ENCODE results near the gene TMEM61.
A peak's percentile ranks its signal among the peaks of the same experiment; 100 is the strongest.
"Not testable (repeated sequence)": the region's sequence is repeated elsewhere in the genome, so short reads cannot be mapped to it uniquely, and the experiment has no call there.

The TMEM61 gene

DNA sequence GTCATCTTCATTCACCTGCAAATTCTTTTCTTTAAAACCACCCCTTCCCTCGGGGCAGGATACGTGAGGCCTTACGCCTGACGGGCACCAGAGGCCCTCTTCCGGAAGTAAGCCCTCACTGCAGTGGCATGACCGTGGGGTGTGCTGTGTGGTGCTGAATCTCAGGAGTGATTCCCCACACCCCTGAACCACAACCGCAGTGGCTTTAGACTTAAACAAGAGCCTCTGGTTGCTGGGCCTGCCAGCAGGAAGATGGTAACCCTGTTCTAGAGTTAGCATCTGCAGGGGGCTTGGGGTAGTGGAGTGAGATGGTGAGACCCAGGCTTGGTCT lies 30.4 kb downstream of the TMEM61 start:
- no peaks in the 10 kb centered on the region for H3K9me3 Mint-ChIP-seq
- H3K27me3 Mint-ChIP-seq, result peaks cover 12% of the 10 kb centered on the region
- H3K4me1 Mint-ChIP-seq (ENCODE audit: low read depth), result no peaks in the 10 kb centered on the region
- no peak overlapping the region for H3K4me3 Mint-ChIP-seq
- H3K27ac Mint-ChIP-seq, result no peak overlapping the region
- H3K36me3 Mint-ChIP-seq (ENCODE audit: low read depth), result no peaks in the 10 kb centered on the region
- intact Hi-C loops (cut with micrococcal nuclease), result no loop called here

DNA sequence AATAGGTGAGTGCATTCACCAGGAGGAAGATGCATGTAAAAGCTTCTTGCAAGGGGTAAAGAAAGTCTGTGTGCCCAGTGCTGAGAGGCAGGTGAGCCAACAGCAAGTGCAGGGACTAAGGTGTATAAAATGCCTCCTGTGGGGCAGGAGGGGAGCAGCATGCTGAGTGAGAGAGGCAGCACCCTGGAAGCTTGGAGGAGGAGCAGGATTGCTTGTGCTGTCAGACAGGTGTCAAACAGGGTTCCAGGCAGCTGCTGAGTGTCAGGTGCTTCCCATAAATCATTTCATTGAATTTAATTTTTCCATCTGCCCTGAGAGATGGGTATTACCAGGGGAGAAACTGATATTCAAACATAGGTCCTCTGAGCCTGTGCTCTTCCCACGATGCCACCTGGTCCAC lies 32.2 kb downstream of the TMEM61 start:
- no peak overlapping the region for H3K27ac Mint-ChIP-seq
- no peak overlapping the region for H3K4me3 Mint-ChIP-seq
- H3K4me1 Mint-ChIP-seq (ENCODE audit: low read depth), result no peaks in the 10 kb centered on the region
- intact Hi-C loops (cut with micrococcal nuclease), result no loop called here
- H3K9me3 Mint-ChIP-seq, result no peaks in the 10 kb centered on the region
- peaks cover 16% of the 10 kb centered on the region for H3K27me3 Mint-ChIP-seq
- no peaks in the 10 kb centered on the region for H3K36me3 Mint-ChIP-seq (ENCODE audit: low read depth)

DNA sequence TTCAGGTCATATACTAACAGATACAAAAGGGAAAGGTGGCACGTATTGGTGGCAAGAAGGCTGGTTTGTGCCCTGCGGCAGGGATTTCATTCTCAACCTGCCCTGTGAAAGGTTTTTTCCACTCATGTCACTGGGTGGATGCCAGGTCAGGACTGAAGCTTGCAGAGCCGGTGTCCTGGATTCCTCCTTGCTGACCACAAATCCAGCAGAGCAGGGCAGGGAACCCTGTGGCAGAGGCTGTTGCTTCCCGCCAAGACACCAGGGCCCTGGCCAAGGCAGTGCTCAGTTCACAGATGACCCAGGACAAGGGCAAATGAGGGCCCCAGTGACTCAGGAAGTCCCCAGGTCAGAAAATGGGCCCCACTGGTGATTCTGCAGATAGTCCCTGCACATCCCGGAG lies 34.7 kb downstream of the TMEM61 start:
- H3K4me1 Mint-ChIP-seq (ENCODE audit: low read depth), result no peaks in the 10 kb centered on the region
- H3K36me3 Mint-ChIP-seq (ENCODE audit: low read depth), result no peaks in the 10 kb centered on the region
- no peak overlapping the region for H3K4me3 Mint-ChIP-seq
- intact Hi-C loops (cut with micrococcal nuclease), result no loop called here
- H3K9me3 Mint-ChIP-seq, result no peaks in the 10 kb centered on the region
- H3K27me3 Mint-ChIP-seq, result peaks cover 16% of the 10 kb centered on the region
- H3K27ac Mint-ChIP-seq, result no peak overlapping the region

DNA sequence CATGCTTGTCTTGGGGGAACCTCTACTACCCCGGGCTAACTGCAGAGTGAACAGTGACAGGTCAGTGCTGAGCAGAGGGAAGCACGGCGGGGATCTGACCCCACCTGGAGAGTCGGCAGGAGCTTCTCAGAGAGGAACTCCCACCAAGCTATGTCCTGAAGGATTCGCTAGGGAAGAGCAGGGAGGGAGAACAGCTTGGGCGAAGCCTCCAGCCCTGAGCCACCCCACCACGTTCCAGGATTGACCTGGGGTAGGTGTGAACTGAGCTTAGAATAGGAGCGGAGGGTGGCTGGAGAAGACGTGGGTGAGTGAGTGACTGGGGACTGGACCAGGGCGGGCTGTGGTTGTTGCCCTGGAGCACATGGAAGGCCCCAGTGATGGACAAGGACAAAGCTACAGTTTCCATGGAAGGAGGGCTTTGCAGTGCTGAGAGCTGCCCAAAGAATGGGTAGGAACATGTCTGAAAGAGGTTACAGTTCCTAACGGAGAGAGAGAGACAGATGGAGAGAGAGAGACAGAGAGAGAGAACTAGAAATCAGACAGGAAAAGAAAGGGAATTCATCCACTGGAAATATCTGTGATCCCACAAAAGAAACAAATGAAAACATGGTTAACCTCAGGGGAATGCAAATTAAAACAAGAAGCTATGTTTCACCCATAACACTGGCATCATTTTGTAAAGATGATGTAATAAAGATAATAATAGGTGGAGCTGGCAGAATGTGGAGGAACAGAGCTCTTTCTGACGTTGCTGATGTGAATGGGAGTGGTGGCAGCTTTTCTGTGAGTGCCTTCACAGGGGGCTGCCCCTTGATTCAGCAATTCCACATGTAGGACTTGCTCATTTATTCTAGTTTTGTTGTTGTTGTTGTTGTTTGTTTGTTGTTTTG lies 35.5 kb downstream of the TMEM61 start:
- H3K9me3 Mint-ChIP-seq, result no peaks in the 10 kb centered on the region
- peaks cover 18% of the 10 kb centered on the region for H3K27me3 Mint-ChIP-seq
- H3K27ac Mint-ChIP-seq, result no peak overlapping the region
- no peaks in the 10 kb centered on the region for H3K4me1 Mint-ChIP-seq (ENCODE audit: low read depth)
- intact Hi-C loops (cut with micrococcal nuclease), result no loop called here
- H3K4me3 Mint-ChIP-seq, result no peak overlapping the region
- H3K36me3 Mint-ChIP-seq (ENCODE audit: low read depth), result no peaks in the 10 kb centered on the region

DNA sequence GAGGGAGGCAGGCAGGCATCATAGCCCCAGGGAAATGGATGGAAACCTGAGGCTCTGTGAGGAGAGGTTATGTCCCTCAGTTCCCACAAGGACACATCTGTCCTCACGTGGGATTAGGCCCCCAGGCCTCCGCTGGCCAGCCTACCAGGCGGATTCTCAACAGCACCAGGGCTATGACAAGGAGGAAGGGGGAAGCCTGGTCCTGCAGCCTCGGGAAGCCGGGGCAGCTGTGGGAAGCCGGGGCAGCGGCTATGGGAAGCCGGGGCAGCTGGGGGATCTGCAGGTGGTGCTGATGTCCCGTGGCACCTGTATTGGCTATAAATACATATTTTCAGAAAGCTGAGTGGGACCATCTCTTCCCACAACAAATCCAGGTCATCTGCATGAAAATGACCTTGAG lies 38.0 kb downstream of the TMEM61 start:
- peaks cover 5% of the 10 kb centered on the region for H3K4me1 Mint-ChIP-seq (ENCODE audit: low read depth)
- no peak overlapping the region for H3K4me3 Mint-ChIP-seq
- H3K36me3 Mint-ChIP-seq (ENCODE audit: low read depth), result no peaks in the 10 kb centered on the region
- peaks cover 15% of the 10 kb centered on the region for H3K27me3 Mint-ChIP-seq
- no peak overlapping the region for H3K27ac Mint-ChIP-seq
- intact Hi-C loops (cut with micrococcal nuclease), result no loop called here
- H3K9me3 Mint-ChIP-seq, result no peaks in the 10 kb centered on the region

DNA sequence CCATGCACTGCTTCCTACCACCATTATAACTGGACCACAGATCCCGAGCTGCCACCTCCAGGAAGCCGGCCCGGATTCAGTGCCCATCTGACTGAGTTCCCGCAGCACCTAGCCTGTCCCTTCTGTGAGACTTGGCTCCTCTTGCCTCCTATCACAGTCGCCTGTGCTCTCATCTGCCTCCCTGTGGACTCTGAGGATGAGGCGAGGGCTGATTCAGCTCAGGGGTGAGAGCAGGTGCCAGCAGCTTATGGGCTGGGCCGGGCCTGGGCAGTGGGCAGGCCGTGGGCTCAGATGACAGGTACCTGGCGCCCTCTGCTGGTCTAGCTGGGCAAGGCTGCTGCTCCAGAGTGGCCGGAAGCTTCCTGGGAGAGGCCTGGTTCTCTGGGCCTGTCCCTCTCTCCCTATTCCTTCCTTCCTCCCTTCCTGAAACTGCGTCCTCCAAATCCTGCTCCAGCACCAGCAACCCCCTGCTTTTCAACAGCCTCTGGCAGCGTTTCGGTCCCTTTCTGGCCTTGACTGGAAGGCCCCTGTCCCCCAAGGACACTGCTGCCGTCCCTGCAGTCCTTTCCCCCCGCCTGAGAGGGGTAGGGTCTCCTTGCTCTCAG lies 41.6 kb downstream of the TMEM61 start:
- H3K36me3 Mint-ChIP-seq (ENCODE audit: low read depth), result no peaks in the 10 kb centered on the region
- H3K27ac Mint-ChIP-seq, result peak overlapping the region; percentile 30
- no peak overlapping the region for H3K4me3 Mint-ChIP-seq
- peaks cover 31% of the 10 kb centered on the region for H3K4me1 Mint-ChIP-seq (ENCODE audit: low read depth)
- H3K9me3 Mint-ChIP-seq, result no peaks in the 10 kb centered on the region
- intact Hi-C loops (cut with micrococcal nuclease), result loop anchor here (1.0 kb wide), 1 partner anchor 72 kb away; no protein-coding TSS in a partner anchor
- peaks cover 2% of the 10 kb centered on the region for H3K27me3 Mint-ChIP-seq

DNA sequence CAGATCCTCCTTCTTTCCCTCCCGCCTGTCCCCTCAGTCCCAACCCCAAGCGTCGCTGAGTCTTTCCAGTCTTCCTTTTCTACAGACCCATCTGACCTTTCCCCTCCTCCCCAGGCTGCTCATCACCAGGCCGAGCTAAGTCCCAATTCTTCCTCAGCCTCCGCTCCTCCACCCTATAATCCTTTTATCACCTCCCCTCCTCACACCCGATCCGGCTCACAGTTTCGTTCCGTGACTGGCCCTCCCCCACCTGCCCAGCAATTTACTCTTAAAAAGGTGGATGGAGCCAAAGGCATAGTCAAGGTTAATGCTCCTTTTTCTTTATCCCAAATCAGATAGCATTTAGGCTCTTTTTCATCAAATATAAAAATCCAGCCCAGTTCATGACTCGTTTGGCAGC lies 43.7 kb downstream of the TMEM61 start:
- H3K36me3 Mint-ChIP-seq (ENCODE audit: low read depth); H3K27ac Mint-ChIP-seq; intact Hi-C loops (cut with micrococcal nuclease); H3K4me3 Mint-ChIP-seq; H3K9me3 Mint-ChIP-seq; H3K27me3 Mint-ChIP-seq: not testable (repeated sequence)
- peaks cover 31% of the 10 kb centered on the region for H3K4me1 Mint-ChIP-seq (ENCODE audit: low read depth)

DNA sequence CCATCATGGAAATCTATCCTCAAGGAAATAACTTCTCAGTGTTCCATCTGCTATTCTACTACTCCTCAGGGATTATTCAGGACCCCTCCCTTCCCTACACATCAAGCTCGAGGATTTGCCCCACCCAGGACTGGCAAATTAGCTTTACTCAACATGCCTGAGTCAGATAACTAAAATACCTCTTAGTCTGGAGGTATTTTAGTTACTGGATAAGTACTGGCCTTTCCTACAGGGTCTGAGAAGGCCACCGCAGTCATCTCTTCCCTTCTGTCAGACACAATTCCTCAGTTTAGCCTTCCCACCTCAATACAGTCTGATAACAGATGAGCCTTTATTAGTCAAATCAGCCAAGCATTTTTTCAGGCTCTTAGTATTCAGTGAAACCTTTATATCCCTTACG lies 46.3 kb downstream of the TMEM61 start:
- Mint-ChIP-seq H3K27ac (peak overlapping the region; percentile 21), H3K4me1 (ENCODE audit: low read depth) (peaks cover 31% of the 10 kb centered on the region)
- H3K36me3 Mint-ChIP-seq (ENCODE audit: low read depth); intact Hi-C loops (cut with micrococcal nuclease); H3K9me3 Mint-ChIP-seq; H3K4me3 Mint-ChIP-seq; H3K27me3 Mint-ChIP-seq: not testable (repeated sequence)

DNA sequence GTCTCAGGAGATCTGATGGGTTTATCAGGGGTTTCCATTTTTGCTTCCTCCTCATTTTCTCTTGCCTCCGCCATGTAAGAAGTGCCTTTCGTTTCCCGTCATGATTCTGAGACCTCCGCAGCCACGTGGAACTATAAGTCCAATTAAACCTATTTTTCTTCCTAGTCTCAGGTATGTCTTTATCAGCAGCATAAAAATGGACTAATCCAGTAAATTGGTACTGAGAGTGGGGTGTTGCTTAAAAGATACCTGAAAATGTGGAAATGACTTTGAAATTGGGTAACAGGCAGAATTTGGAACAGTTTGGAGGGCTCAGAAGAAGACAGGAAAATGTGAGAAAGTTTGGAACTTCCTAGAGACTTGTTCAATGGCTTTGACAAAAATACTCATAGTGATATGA lies 50.7 kb downstream of the TMEM61 start:
- H3K4me3 Mint-ChIP-seq; H3K27me3 Mint-ChIP-seq; intact Hi-C loops (cut with micrococcal nuclease); H3K36me3 Mint-ChIP-seq (ENCODE audit: low read depth); H3K9me3 Mint-ChIP-seq; H3K27ac Mint-ChIP-seq: not testable (repeated sequence)
- H3K4me1 Mint-ChIP-seq (ENCODE audit: low read depth), result peaks cover 15% of the 10 kb centered on the region

DNA sequence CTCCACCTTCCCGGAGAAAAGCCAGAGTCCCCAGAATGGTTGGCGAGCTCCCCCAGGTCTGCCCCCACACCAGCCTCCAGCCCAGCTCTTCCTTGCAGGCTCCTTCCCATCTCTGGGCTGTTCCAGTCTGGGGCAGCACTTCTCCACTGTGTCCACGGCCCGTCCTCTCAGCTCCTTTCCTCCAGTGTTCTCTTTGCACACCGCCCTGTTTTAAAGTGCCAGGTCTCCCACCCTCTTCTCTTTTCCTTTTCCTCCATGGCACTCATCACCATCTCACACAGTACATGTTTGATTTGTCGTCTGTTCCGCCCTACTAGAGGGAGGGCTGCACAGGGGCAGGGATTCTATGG lies 52.8 kb downstream of the TMEM61 start:
- Mint-ChIP-seq H3K27ac (no peak overlapping the region), H3K9me3 (no peaks in the 10 kb centered on the region), H3K36me3 (ENCODE audit: low read depth) (no peaks in the 10 kb centered on the region), H3K4me1 (ENCODE audit: low read depth) (peaks cover 13% of the 10 kb centered on the region), H3K4me3 (no peak overlapping the region), H3K27me3 (peaks cover 23% of the 10 kb centered on the region)
- intact Hi-C loops (cut with micrococcal nuclease), result no loop called here

DNA sequence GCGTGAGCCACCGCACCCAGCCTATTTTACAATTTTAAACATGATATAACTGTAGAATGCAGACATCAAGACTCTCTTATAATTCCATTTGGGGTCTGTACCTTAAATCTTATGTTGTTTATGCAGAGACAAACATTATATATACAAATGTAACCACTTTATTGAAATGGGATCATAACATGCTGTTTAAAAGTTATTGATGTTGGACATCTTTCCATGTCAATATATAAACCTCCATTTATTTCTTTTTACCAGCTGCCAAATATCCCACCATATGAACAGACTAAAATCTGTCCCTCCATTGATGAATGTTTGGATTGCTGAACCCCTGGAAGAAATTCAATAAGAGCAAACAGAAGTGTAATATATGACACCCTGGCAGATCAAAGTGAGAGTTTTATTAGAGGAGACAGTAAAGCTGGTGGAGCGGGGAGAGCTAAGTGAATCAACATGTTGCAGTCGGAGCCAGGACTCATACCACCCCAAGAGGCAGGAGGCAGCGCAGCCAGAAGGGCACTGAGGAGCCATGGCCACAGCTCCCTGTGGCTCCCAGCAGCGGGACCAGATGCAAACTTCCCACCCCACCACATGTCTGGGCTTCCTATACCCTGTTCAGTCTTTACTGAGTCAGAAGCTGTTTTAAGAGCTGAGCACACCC lies 54.2 kb downstream of the TMEM61 start:
- H3K9me3 Mint-ChIP-seq, result no peaks in the 10 kb centered on the region
- intact Hi-C loops (cut with micrococcal nuclease), result no loop called here
- peaks cover 19% of the 10 kb centered on the region for H3K4me1 Mint-ChIP-seq (ENCODE audit: low read depth)
- peaks cover 36% of the 10 kb centered on the region for H3K27me3 Mint-ChIP-seq
- no peak overlapping the region for H3K4me3 Mint-ChIP-seq
- no peaks in the 10 kb centered on the region for H3K36me3 Mint-ChIP-seq (ENCODE audit: low read depth)
- H3K27ac Mint-ChIP-seq, result no peak overlapping the region

DNA sequence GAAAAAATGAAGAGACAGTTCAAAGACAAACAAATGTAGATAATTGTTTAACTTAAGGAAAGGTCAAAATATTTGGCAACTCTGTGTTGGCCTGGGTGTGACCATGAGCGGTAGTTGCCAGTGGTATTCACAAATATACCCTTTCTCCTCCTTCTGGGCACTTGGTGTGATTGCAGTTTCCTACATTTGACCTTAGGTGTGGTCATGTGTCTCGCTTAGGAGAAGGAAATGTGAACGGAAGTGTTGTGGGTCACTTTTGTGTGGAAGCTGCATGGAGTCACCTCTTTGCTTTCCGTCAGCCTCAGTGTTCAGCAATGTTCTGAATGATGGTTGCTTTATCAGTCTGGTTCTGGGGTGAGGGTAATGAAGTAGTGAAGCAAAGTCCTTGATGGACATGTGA lies 55.5 kb downstream of the TMEM61 start:
- Mint-ChIP-seq H3K27ac (no peak overlapping the region), H3K27me3 (peaks cover 48% of the 10 kb centered on the region), H3K9me3 (no peaks in the 10 kb centered on the region), H3K4me3 (no peak overlapping the region), H3K4me1 (ENCODE audit: low read depth) (peaks cover 27% of the 10 kb centered on the region), H3K36me3 (ENCODE audit: low read depth) (no peaks in the 10 kb centered on the region)
- intact Hi-C loops (cut with micrococcal nuclease), result no loop called here

DNA sequence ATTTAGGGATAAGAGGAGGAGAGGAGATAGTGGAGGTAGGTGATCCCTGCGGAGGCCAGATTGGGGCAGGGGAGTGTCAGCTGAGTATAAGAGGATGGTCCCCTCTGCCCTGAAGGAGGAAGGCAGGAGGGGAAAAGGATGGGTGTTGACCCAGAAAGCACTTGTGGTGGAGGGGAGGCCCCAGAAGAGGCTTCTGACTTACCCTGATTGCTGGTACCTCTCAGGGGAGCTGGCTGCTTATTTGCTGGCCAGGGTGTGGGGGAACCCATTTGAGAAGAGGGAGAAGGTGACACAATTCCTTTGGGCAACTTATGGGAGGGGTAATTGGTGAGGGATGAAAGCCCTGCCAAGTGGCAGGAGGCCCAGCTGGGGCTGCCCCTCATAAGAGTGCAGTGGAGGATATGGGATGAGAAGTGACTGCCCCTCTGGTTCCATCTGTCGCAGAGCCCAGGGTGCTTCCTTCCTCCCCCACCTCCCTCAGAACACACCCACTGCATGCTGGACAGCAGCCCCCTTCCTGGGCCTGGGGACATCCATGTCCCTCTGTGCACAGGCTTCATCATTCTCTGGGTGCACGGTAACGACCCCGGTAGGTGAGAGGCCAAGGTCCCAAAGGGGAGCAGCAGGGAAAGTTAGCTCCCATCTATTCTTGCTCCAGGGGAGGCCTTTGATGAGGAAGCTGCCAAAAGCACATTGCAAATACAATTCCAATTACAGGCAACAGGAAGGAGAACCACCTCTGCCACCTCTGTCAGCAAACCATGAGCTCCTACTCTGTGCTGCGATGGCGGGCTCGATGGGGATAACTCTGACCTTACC lies 57.5 kb downstream of the TMEM61 start:
- Mint-ChIP-seq H3K4me3 (no peak overlapping the region), H3K4me1 (ENCODE audit: low read depth) (peaks cover 27% of the 10 kb centered on the region), H3K27me3 (peaks cover 65% of the 10 kb centered on the region), H3K27ac (no peak overlapping the region), H3K9me3 (no peaks in the 10 kb centered on the region), H3K36me3 (ENCODE audit: low read depth) (no peaks in the 10 kb centered on the region)
- intact Hi-C loops (cut with micrococcal nuclease), result no loop called here

DNA sequence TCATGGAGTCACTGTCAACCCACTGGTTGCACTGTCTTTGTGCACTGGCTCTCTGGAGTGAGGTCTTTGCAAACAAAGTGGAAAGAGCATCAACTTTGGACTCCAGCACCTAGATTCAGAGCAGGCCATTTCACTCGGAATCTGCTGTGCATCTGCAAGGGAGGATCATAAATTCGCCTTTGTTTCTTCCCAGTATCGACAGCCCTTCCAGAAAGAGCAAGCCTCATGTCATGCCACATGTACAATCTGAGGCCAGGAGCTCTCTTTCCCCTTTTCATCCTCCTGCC lies 58.1 kb downstream of the TMEM61 start:
- Mint-ChIP-seq H3K9me3 (no peaks in the 10 kb centered on the region), H3K36me3 (ENCODE audit: low read depth) (no peaks in the 10 kb centered on the region), H3K4me1 (ENCODE audit: low read depth) (peaks cover 27% of the 10 kb centered on the region), H3K27me3 (peaks cover 62% of the 10 kb centered on the region), H3K4me3 (no peak overlapping the region), H3K27ac (no peak overlapping the region)
- intact Hi-C loops (cut with micrococcal nuclease), result no loop called here

Data from dendritic cell treated with granulocyte-macrophage colony-stimulating factor and Interleukin-4, amounts not matched to agents 40 ng/mL and 50 ng/mL, for 4 days (primary cell).